Suppressor macrophage treated with lipopolysaccharide for 4 hours (primary cell): ENCODE data around the gene DCDC2B.

Experiments
- DNase-seq: peaks from one replicate; pipeline ENCODE4 v3.0.0-alpha.2; 2020

The DCDC2B gene

DNA sequence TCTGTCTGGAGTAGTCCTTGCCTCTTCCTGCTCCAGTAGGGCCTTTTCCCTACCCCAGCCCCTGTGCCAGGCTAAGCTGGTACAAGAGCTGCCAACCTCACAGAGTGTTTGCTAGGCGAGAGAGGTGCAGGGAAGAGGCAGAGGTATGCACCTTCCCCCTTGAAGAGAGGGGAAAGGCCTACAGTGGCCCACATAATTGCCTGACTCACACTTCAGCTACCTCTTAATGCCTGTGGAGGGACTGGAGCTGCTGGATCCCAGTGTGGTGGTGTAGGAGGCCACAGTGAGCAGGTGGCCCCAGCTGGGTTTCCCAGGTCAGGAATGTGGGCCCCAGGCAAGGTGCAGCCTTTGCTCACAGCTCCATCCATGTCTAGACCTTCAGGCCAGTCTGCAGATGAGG is 11.8 kb upstream of the DCDC2B start:
- no peak for DNase-seq

GRCh38 chr1:32197837-32198236 is 11.1 kb upstream of the DCDC2B start:
- no peak for DNase-seq

- DNase-seq = no peak
Measured at GRCh38 chr1:32198237-32199042, 10.4 kb upstream of the DCDC2B start.

GRCh38 chr1:32199043-32199716 is 9.7 kb upstream of the DCDC2B start:
- no peak for DNase-seq

GRCh38 chr1:32199717-32200072 is 9.2 kb upstream of the DCDC2B start:
- no peak for DNase-seq

DNA sequence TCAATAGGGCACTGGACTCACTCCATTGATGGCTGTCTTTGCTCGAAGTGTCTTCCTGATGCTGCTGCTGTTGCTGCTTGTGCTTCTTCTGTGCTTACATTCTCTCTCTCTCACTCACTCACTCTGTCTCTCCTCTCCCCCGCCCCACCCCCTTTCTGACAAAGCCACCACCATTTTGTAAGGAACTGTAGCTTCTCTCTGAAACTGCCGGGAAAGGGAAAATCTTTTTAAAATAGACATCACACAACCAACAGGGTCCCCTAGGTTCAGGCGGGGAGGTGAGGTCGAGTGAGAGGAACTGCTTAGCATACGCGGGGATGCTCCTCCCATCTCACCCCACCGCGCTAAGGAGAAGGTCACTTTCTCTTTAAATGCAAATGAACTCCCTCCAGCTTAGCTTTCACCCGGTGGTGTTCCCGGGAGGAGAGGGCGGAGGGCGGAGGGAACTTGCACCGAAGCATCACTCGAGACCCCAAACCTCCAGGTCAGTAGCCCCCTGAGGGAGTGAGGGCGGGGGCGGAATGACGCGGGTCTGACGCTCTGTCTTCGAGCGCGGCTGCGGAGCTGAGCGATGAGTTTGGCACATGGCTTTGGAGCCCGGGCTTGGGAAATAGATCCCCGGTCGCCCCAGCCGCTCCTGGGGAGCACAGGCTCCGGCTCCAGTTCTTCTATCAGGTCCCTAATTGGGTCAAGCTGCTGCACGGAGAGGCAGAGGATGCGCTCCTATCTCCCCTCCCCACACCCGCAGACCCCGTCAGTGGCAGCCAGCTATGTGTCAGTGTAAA is 8.5 kb upstream of the DCDC2B start, which contains the start of gene CCDC28B:
CCDC28B (plus strand) TSS at position 370 of the 785 bp plus-strand sequence. CDS start 1,341 bp downstream, outside the sequence.
- peak; percentile 40 for DNase-seq

GRCh38 chr1:32201011-32201855 is 7.7 kb upstream of the DCDC2B start:
- DNase-seq = peak; percentile 40

- no peak for DNase-seq
Measured at GRCh38 chr1:32204943-32205361, 3.9 kb upstream of the DCDC2B start.

- peak; percentile 86 for DNase-seq
Measured at GRCh38 chr1:32205401-32206370, 3.2 kb upstream of the DCDC2B start, which contains the start of gene IQCC. TSS of gene IQCC (plus strand) at chr1:32205671. CDS start at chr1:32205682, 11 bp downstream.

DNA sequence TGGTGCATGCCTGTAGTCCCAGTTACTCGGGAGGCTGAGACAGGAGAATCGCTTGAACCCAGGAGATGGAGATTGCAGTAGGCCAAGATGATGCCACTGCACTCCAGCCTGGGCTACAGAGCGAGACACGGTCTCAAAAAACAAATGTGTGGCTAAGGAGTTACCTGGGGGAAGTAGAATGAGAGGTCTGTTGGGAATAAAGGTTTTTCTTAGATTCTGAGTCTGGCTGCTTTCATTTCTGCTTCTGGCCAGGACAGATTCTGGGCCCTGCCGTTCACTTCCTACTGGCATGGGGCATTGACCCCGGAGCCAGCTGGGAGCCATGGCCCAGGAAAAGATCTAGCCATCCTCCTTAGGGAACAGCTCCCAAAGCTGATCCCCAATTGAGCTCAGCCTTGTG is 420 bp upstream of the DCDC2B start:
- DNase-seq = no peak

GRCh38 chr1:32215629-32216480 is 7.0 kb downstream of the DCDC2B start:
- peak; percentile 76 for DNase-seq

- no peak for DNase-seq
Measured at GRCh38 chr1:32216566-32216965, 7.7 kb downstream of the DCDC2B start.

DNA sequence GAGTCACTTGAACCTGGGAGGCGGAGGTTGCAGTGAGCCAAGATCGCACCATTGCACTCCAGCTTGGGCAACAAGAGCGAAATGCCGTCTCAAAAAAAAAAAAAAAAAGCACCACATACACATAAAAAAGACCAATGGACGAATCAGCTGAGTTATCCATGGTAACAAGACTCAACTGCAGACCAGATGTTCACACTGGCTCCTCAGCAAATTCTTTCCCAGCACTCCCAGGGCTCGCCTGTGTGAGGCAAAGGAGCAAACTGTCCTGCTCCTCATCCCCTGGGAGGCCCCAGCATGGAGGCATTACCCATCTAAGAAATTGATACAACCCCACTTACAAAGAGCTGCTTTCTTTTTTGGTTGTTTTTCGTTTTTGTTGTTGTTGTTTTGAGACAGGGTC is 10.1 kb downstream of the DCDC2B start:
- DNase-seq = no peak

DNA sequence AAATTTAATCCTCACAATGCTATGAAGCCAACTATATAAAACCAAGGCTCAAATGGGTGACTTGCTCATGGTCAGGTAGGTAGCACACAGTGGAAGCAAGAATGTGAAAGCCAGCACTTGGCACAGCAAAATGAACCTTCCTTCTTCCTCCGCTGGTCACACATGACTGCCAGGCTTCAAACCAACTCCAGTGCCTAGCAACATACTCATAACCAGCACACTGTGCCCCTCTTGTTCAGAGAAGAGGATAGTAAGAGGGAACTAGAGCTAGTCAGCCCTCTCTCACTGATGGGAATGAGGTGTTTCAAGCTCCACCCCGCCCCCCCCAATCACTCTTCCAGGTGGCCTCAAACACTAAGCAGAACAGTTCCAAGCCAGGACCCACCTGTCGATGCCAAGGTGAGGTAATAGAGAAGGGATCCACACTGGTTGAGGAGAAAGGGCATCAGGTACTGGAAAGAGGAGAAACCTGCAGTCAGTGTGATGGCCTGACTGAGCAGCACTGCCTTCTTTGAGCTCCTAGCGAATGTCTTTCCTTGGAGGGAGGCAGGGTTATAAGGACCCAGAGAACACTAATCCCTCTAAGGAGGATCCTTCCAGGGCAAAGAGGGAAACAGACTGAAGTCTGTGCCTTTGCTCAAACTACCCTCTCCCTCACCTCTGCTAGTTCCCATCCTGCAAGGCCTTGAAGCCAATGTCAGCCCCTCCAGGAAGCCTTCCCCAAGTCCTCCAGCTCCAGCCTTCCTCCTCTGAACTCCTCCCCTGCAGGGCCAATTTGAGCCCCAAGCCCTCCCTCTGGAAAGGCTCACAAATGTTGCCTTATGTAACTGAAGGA is 12.1 kb downstream of the DCDC2B start:
- DNase-seq = no peak

DNA sequence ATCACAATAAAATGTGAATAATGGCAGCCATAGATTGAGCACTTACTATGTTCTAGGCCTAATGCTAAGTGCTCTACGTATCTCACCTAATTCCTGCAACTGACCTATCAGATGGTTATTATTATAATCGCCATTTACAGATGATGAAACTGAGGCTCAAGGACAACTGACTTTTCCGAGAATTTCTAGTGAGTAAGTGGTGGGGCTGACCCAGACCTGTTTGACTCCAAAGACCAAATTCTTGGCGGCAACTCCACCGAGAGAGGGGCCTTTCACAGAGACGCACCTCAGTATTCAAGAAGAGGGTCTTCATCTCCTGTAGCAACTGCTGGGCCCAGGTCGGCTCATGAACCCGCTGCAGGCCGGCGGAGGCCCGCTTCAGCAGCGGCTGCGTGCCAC is 12.7 kb downstream of the DCDC2B start:
- no peak for DNase-seq

DNA sequence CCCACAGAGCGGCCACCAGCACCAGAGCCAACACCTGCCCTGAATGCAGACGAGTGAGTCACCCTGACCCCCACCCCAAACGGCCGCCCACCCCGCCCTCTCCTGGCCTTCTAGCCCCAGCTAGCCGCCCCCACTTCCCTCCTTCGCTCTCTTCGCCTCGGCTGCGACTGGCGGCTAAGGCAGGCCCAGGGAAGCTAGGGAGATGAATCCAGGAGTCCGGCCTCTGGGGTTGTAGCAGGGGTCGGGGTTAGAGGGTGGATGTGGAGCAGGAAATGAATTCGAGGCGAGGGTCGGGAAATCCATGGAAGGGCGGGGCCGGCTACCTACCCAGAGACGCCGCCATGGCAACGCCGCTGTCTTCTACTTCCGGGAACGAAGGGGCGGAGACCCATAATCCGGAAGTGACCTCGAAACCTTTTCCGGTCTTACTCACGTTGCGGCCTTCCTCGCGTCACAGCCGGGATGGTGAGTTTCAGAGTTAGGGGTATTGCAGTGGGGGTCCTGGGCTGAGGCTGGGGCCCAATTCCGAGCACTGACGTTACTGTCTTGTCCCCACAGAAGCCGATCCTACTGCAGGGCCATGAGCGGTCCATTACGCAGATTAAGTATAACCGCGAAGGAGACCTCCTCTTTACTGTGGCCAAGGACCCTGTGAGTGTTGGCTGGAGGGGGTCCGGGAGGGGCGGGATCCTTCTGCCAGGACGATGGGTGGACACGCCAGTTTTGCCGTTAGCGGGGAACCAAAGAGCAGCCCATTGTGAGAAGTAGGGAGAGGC is 13.3 kb downstream of the DCDC2B start, which contains the start of the genes EIF3I and TMEM234:
EIF3I (plus strand) TSS at position 428 of the 776 bp plus-strand sequence; CDS start at position 463, 35 bp downstream.
TMEM234 (minus strand) TSS at position 374 of the 776 bp plus-strand sequence; CDS start at position 343, 31 bp downstream.
- peak; percentile 96 for DNase-seq

DNA sequence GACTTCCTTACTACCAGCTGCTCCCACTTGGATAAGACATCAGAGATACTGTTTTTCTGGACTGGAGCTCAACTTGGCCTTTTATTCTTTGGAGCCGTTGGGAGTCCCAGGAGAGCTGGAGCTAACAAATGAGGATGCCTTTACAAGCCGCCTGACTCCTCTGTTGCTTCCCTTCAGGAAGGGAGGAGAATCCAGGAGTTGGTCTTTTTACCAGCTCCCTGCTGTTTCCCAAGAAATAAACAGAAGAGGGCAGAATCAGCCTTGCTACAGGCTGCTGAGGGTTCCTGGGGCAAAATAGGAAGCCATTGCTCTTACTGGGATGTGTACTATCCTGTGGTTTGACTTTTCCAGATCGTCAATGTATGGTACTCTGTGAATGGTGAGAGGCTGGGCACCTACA is 14.8 kb downstream of the DCDC2B start:
- no peak for DNase-seq

DNA sequence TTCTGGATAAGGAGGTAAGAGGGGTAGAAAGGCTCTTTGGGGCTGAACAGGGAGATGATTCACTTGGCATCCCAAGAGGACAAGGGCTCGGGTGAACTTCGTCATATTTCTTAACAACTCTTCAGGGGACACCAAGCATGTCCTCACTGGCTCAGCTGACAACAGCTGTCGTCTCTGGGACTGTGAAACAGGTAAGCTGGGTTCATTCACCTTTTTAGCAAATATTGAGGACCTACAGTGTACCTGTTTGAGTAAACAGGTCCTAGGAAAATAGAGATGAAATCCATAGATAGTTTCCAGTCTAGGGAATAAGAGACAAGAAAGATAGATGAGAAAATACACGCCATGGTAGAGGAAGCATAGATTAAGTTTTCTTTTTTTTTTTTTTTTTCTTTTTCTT is 15.4 kb downstream of the DCDC2B start:
- DNase-seq = no peak
